Hepatocyte (in vitro differentiated cells): ENCODE results near the gene PARP3. TPM values are rescaled to one million over a fixed set of nuclear protein-coding genes. Genes with fewer than 3 reads are reported as not detected.

ENCODE experiments used
- DNase-seq: peaks from one replicate; pipeline ENCODE4 v3.0.0-alpha.2; 2016; ENCODE audit warnings: low spot score
- H2AFZ ChIP-seq: fragments of 200-600 bp; sonication (generic); 2 replicates; pipeline ENCODE4 v1.6.0; 2016; ENCODE audit warnings: antibody characterized with exemption, mild to moderate bottlenecking
- H3K27ac ChIP-seq: fragments of 200-600 bp; sonication (generic); 2 replicates; pipeline ENCODE4 v1.5.1; 2016; ENCODE audit warnings: mild to moderate bottlenecking
- H3K27me3 ChIP-seq: fragments of 200-600 bp; sonication (generic); 2 replicates; pipeline ENCODE4 v1.6.1; 2016
- H3K36me3 ChIP-seq: fragments of 200-600 bp; sonication (generic); replicated peaks from 2 replicates; pipeline ENCODE4 v1.5.1; 2016; ENCODE audit warnings: low read depth; ENCODE audit not compliant: insufficient read depth
- H3K4me1 ChIP-seq: fragments of 200-600 bp; sonication (generic); 2 replicates; pipeline ENCODE4 v1.5.1; 2016; ENCODE audit warnings: mild to moderate bottlenecking, moderate library complexity; ENCODE audit not compliant: insufficient read depth
- H3K4me2 ChIP-seq: fragments of 200-600 bp; sonication (generic); 2 replicates; pipeline ENCODE4 v1.6.0; 2016
- H3K4me3 ChIP-seq: fragments of 200-600 bp; sonication (generic); 2 replicates; pipeline ENCODE4 v1.5.1; 2016; ENCODE audit warnings: mild to moderate bottlenecking
- H3K79me2 ChIP-seq: fragments of 200-600 bp; sonication (generic); 2 replicates; pipeline ENCODE4 v1.6.0; 2017; ENCODE audit warnings: mild to moderate bottlenecking
- H3K9me2 ChIP-seq: fragments of 200-600 bp; sonication (generic); replicated peaks from 2 replicates; pipeline ENCODE4 v1.6.0; 2017; ENCODE audit warnings: mild to moderate bottlenecking; ENCODE audit not compliant: insufficient read depth
- H3K9me3 ChIP-seq: fragments of 200-600 bp; sonication (generic); 2 replicates; pipeline ENCODE4 v1.5.1; 2016; ENCODE audit warnings: low read depth, mild to moderate bottlenecking
- H4K20me1 ChIP-seq: fragments of 200-600 bp; sonication (generic); 2 replicates; pipeline ENCODE4 v1.6.0; 2016; ENCODE audit warnings: mild to moderate bottlenecking; ENCODE audit not compliant: insufficient read depth, poor library complexity, severe bottlenecking
- CTCF ChIP-seq: fragments of 200-600 bp; sonication (generic); IDR thresholded peaks from 2 replicates; pipeline ENCODE4 v1.5.1; 2016; ENCODE audit warnings: antibody characterized with exemption, mild to moderate bottlenecking; ENCODE audit not compliant: poor library complexity
- EZH2 ChIP-seq: fragments of 200-600 bp; sonication (generic); IDR thresholded peaks from 2 replicates; pipeline ENCODE4 v1.6.1; 2016; ENCODE audit warnings: antibody characterized with exemption, mild to moderate bottlenecking, borderline replicate concordance
- EZH2phosphoT487 ChIP-seq: fragments of 200-600 bp; sonication (generic); IDR thresholded peaks from one replicate; pipeline ENCODE4 v1.6.1; 2018; ENCODE audit warnings: antibody characterized with exemption, mild to moderate bottlenecking, low read depth, moderate library complexity; ENCODE audit not compliant: unreplicated experiment, severe bottlenecking
- WGBS: methylation state at CpG from one replicate; pipeline ENCODE4 v1.1.6; 2016; ENCODE audit warnings: low lambda C conversion rate; ENCODE audit errors: missing lambda C conversion rate; 5-methylcytosine and 5-hydroxymethylcytosine counted together
- polyA plus RNA-seq: library from polyadenylated mRNA; unstranded; fragments of >200 nt; fragmentation: Nextera tagmentation; extraction: Ambion mirVana; gene quantifications from 2 replicates; pipeline ENCODE4 v1.2.1, GENCODE V29; 2016
- total RNA-seq: library from RNA; depleted of rRNA; stranded (reverse); fragments of >200 nt; gene quantifications from 2 replicates; pipeline ENCODE4 v1.2.3, GENCODE V29; 2014

PARP3 gene
- total and polyA plus RNA-seq, 2 experiments from 2014 or later: 9.3 to 10.3 TPM

GRCh38 chr3:51947215-51947900, 5.2 kb downstream of the PARP3 start:
- no peak for DNase-seq
- H3K9me2 ChIP-seq: no peaks in the 10 kb centered on the region
- H3K9me3 ChIP-seq: no peaks in the 10 kb centered on the region
- H3K4me1 ChIP-seq: peaks cover 8% of the 10 kb centered on the region
- no peaks in the 10 kb centered on the region for H3K36me3 ChIP-seq
- no peak overlapping the region for H2AFZ ChIP-seq
- no peak for TF ChIP-seq CTCF
- TF ChIP-seq EZH2: no peak
- no peak for TF ChIP-seq EZH2phosphoT487
- H3K4me3 ChIP-seq: no peak overlapping the region
- H3K4me2 ChIP-seq: no peak overlapping the region
- H4K20me1 ChIP-seq: no peaks in the 10 kb centered on the region
- WGBS: 79% methylated on average over 13 of the region's 13 CpGs
- no peaks in the 10 kb centered on the region for H3K79me2 ChIP-seq
- H3K27me3 ChIP-seq: no peaks in the 10 kb centered on the region
- no peak overlapping the region for H3K27ac ChIP-seq

- Histone ChIP-seq H3K79me2 (no peaks in the 10 kb centered on the region), H3K27me3 (peaks cover under 1% of the 10 kb centered on the region), H3K9me3 (no peaks in the 10 kb centered on the region), H2AFZ (no peak overlapping the region), H4K20me1 (no peaks in the 10 kb centered on the region), H3K4me2 (no peak overlapping the region), H3K9me2 (no peaks in the 10 kb centered on the region), H3K36me3 (no peaks in the 10 kb centered on the region), H3K4me1 (peaks cover under 1% of the 10 kb centered on the region), H3K27ac (no peak overlapping the region), H3K4me3 (no peak overlapping the region)
- 88% methylated on average over 10 of the region's 10 CpGs for WGBS
- TF ChIP-seq EZH2phosphoT487 (no peak), EZH2 (no peak), CTCF (no peak)
- no peak for DNase-seq
Observed at GRCh38 chr3:51948016-51948580, 5.9 kb downstream of the PARP3 start.

GRCh38 chr3:51949121-51949520, 7.0 kb downstream of the PARP3 start:
- no peak overlapping the region for H2AFZ ChIP-seq
- no peak for TF ChIP-seq EZH2
- no peak for TF ChIP-seq EZH2phosphoT487
- no peak for TF ChIP-seq CTCF
- no peaks in the 10 kb centered on the region for H3K4me1 ChIP-seq
- H3K27me3 ChIP-seq: peaks cover 7% of the 10 kb centered on the region
- no peaks in the 10 kb centered on the region for H3K79me2 ChIP-seq
- H4K20me1 ChIP-seq: no peaks in the 10 kb centered on the region
- 94% methylated on average over 5 of the region's 5 CpGs for WGBS
- no peak overlapping the region for H3K4me3 ChIP-seq
- no peaks in the 10 kb centered on the region for H3K9me3 ChIP-seq
- H3K36me3 ChIP-seq: no peaks in the 10 kb centered on the region
- DNase-seq: no peak
- no peaks in the 10 kb centered on the region for H3K9me2 ChIP-seq
- H3K27ac ChIP-seq: no peak overlapping the region
- H3K4me2 ChIP-seq: no peak overlapping the region
